Sigmoid colon (tissue), 7 donors: ENCODE data around the gene TMEM233. TPM values are rescaled to one million over a fixed set of nuclear protein-coding genes. Genes with fewer than 3 reads are reported as not detected.

Experiments
- DNase-seq: peaks from one replicate; pipeline ENCODE4 v3.0.0-alpha.2; 2019
- H3K27ac ChIP-seq, 4 donors: fragments of 200-600 bp; sonication (generic); one replicate each; pipeline ENCODE4 v1.5.1; 2016 to 2019; ENCODE audit warnings: mild to moderate bottlenecking in 1 of 4
- H3K27me3 ChIP-seq, 3 donors: fragments of 200-600 bp; sonication (generic); one replicate each; pipeline ENCODE4 v1.5.1; 2019; ENCODE audit warnings: mild to moderate bottlenecking in 1 of 3
- H3K36me3 ChIP-seq, 4 donors: fragments of 200-600 bp; sonication (generic); one replicate each; pipeline ENCODE4 v1.5.1; 2016 to 2019
- H3K4me1 ChIP-seq, 4 donors: fragments of 200-600 bp; sonication (generic); one replicate each; pipeline ENCODE4 v1.5.1; 2017 to 2019
- H3K4me3 ChIP-seq, 4 donors: fragments of 200-600 bp; sonication (generic); one replicate each; pipeline ENCODE4 v1.5.1; 2017 to 2019; ENCODE audit warnings: mild to moderate bottlenecking in 2 of 4, moderate library complexity in 1 of 4
- H3K9me3 ChIP-seq, 4 donors: fragments of 200-600 bp in 3 of 4; sonication (generic) in 3 of 4; one replicate each; pipeline versions ENCODE4 v1.5.1 to v1.6.1; 2013 to 2019
- EP300 ChIP-seq, 4 donors: sonication (generic); formaldehyde crosslinking; IDR thresholded peaks; one replicate each; pipeline ENCODE4 v1.6.1; 2017; ENCODE audit warnings: antibody characterized with exemption in 4 of 4
- POLR2A ChIP-seq, 2 donors: fragments of 450-650 bp; IDR thresholded peaks; one replicate each; pipeline ENCODE4 v1.6.1; 2016; ENCODE audit warnings: antibody characterized with exemption in 2 of 2, mild to moderate bottlenecking in 2 of 2, moderate library complexity in 2 of 2
- POLR2AphosphoS5 ChIP-seq, 4 donors: sonication (generic); formaldehyde crosslinking; IDR thresholded peaks; one replicate each; pipeline ENCODE4 v1.6.1; 2017; ENCODE audit warnings: antibody characterized with exemption in 4 of 4
- WGBS, 2 donors: extraction: QIAGEN DNeasy Blood & Tissue Kit; methylation state at CpG; one replicate each; pipeline ENCODE4 v1.1.7; 2013; 5-methylcytosine and 5-hydroxymethylcytosine counted together
- intact Hi-C: fragments of 100-400 bp; cut with DNase I; formaldehyde crosslinking; loops from one replicate; pipeline ENCODE4 v1.15.1; 2023
- polyA plus RNA-seq, 3 donors: library from polyadenylated mRNA; stranded (reverse); fragments of 200-250 nt; gene quantifications; one replicate each; pipeline ENCODE4 v1.2.3, GENCODE V29; 2013
- total RNA-seq, 4 donors: library from RNA; depleted of rRNA; stranded (reverse); fragments of >200 nt; gene quantifications; one replicate each; pipeline ENCODE4 v1.1.0, GENCODE V29; 2016
- TF ChIP-seq, protein P1 (sequence below), 4 experiments: fragments of 450-650 bp in 3 of 4; fragments of 200-600 bp in 1 of 4; IDR thresholded peaks; one replicate each; pipeline ENCODE4 v1.5.1; 2016 to 2019; ENCODE audit warnings: antibody characterized with exemption in 4 of 4, mild to moderate bottlenecking in 3 of 4, moderate library complexity in 2 of 4
- donor health status: healthy with polysubstance abuse.
- donor health status: Bipolar disorder and iron deficiency.
- donor health status: healthy.

The TMEM233 gene
- total and polyA plus RNA-seq, 7 donors = 0.10 TPM; not detected in 6

GRCh38 chr12:119556854-119557253 is 36.7 kb upstream of the TMEM233 start:
- TF ChIP-seq, protein P1, sequence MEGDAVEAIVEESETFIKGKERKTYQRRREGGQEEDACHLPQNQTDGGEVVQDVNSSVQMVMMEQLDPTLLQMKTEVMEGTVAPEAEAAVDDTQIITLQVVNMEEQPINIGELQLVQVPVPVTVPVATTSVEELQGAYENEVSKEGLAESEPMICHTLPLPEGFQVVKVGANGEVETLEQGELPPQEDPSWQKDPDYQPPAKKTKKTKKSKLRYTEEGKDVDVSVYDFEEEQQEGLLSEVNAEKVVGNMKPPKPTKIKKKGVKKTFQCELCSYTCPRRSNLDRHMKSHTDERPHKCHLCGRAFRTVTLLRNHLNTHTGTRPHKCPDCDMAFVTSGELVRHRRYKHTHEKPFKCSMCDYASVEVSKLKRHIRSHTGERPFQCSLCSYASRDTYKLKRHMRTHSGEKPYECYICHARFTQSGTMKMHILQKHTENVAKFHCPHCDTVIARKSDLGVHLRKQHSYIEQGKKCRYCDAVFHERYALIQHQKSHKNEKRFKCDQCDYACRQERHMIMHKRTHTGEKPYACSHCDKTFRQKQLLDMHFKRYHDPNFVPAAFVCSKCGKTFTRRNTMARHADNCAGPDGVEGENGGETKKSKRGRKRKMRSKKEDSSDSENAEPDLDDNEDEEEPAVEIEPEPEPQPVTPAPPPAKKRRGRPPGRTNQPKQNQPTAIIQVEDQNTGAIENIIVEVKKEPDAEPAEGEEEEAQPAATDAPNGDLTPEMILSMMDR (IDR thresholded peaks at IDR 0.05) = no peak
- TF ChIP-seq POLR2AphosphoS5 (IDR thresholded peaks at IDR 0.05) (no peak), EP300 (IDR thresholded peaks at IDR 0.05) (no peak), POLR2A (IDR thresholded peaks at IDR 0.05) (no peak)
- 13 to 53% methylated on average over 1 of the region's 1 CpG for WGBS, 2 donors
- Histone ChIP-seq H3K4me1 (no peaks in the 10 kb centered on the region), H3K9me3 (no peaks in the 10 kb centered on the region), H3K36me3 (no peaks in the 10 kb centered on the region), H3K4me3 (no peak overlapping the region), H3K27me3 (peaks cover 0 to 7% (median 0%) of the 10 kb centered on the region in 3 donors), H3K27ac (no peak overlapping the region)
- no peak for DNase-seq
- intact Hi-C loops = no loop called here

- no peak overlapping the region for H3K27ac ChIP-seq
- intact Hi-C loops = no loop called here
- H3K27me3 ChIP-seq = no peaks in the 10 kb centered on the region
- H3K36me3 ChIP-seq = no peaks in the 10 kb centered on the region
- DNase-seq = no peak
- 92 to 93% methylated on average over 3 of the region's 3 CpGs for WGBS, 2 donors
- TF ChIP-seq POLR2AphosphoS5 (IDR thresholded peaks at IDR 0.05) (no peak), POLR2A (IDR thresholded peaks at IDR 0.05) (no peak), EP300 (IDR thresholded peaks at IDR 0.05) (no peak)
- TF ChIP-seq, protein P1 (IDR thresholded peaks at IDR 0.05) = no peak
- no peaks in the 10 kb centered on the region for H3K4me1 ChIP-seq
- no peak overlapping the region for H3K4me3 ChIP-seq
- no peaks in the 10 kb centered on the region for H3K9me3 ChIP-seq
These were observed 28.2 kb upstream of the TMEM233 start for GRCh38 chr12:119565404-119565803.

- no peak overlapping the region for H3K27ac ChIP-seq
- TF ChIP-seq POLR2A (IDR thresholded peaks at IDR 0.05) = no peak
- no peak for TF ChIP-seq EP300 (IDR thresholded peaks at IDR 0.05)
- TF ChIP-seq, protein P1 (IDR thresholded peaks at IDR 0.05) = no peak
- TF ChIP-seq POLR2AphosphoS5 (IDR thresholded peaks at IDR 0.05) = no peak
- WGBS, 2 donors = 66 to 72% methylated on average over 6 of the region's 6 CpGs
- no peaks in the 10 kb centered on the region for H3K9me3 ChIP-seq
- intact Hi-C loops = no loop called here
- no peaks in the 10 kb centered on the region for H3K27me3 ChIP-seq
- no peaks in the 10 kb centered on the region for H3K36me3 ChIP-seq
- H3K4me3 ChIP-seq = no peak overlapping the region
- no peaks in the 10 kb centered on the region for H3K4me1 ChIP-seq
- DNase-seq = no peak
These were observed 22.8 kb upstream of the TMEM233 start for GRCh38 chr12:119570771-119571170.

- intact Hi-C loops = no loop called here
- Histone ChIP-seq H3K27ac (no peak overlapping the region), H3K27me3 (no peaks in the 10 kb centered on the region), H3K4me1 (no peaks in the 10 kb centered on the region), H3K9me3 (no peaks in the 10 kb centered on the region), H3K4me3 (no peak overlapping the region), H3K36me3 (no peaks in the 10 kb centered on the region)
- 76 to 93% methylated on average over 1 of the region's 1 CpG for WGBS, 2 donors
- DNase-seq = no peak
- TF ChIP-seq EP300 (IDR thresholded peaks at IDR 0.05) (no peak), POLR2AphosphoS5 (IDR thresholded peaks at IDR 0.05) (no peak), POLR2A (IDR thresholded peaks at IDR 0.05) (no peak)
- TF ChIP-seq, protein P1 (IDR thresholded peaks at IDR 0.05) = no peak
These were observed 20.5 kb upstream of the TMEM233 start for GRCh38 chr12:119573086-119573485.

DNA sequence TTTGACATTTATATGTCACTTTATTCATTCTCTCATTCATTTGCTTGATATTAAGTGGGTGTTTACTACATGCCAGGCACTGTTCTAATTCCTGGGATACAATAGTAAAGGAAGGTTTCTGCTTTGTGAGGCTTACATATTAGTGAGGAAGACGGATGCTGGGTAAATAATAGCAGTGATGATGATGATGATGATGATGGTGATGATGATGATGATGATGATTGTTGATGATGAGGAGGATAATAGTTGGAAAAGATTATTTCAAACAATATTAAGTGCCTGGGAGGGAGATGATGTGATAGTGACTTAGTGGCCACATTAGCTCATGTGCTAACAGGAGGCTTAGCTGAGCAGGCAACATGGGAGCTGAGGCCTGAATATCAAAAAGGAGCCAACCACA is 19.3 kb upstream of the TMEM233 start:
- H3K4me3 ChIP-seq = no peak overlapping the region
- WGBS, 2 donors = 72 to 84% methylated on average over 1 of the region's 1 CpG
- intact Hi-C loops = no loop called here
- TF ChIP-seq, protein P1 (IDR thresholded peaks at IDR 0.05) = no peak
- no peak for TF ChIP-seq POLR2AphosphoS5 (IDR thresholded peaks at IDR 0.05)
- no peak for TF ChIP-seq POLR2A (IDR thresholded peaks at IDR 0.05)
- no peak for TF ChIP-seq EP300 (IDR thresholded peaks at IDR 0.05)
- DNase-seq = no peak
- no peaks in the 10 kb centered on the region for H3K4me1 ChIP-seq
- H3K36me3 ChIP-seq = no peaks in the 10 kb centered on the region
- no peaks in the 10 kb centered on the region for H3K27me3 ChIP-seq
- H3K9me3 ChIP-seq = no peaks in the 10 kb centered on the region
- H3K27ac ChIP-seq = no peak overlapping the region
